ENCODE results near the gene GMDS. TPM values are rescaled to one million over a fixed set of nuclear protein-coding genes. Genes with fewer than 3 reads are reported as not detected.

GMDS gene
- total and polyA plus RNA-seq, 2 of the 13 experiments (the other 11 are each of a cell fraction or from before 2014, with no cell fraction given) = 64.4 to 112 TPM

DNA sequence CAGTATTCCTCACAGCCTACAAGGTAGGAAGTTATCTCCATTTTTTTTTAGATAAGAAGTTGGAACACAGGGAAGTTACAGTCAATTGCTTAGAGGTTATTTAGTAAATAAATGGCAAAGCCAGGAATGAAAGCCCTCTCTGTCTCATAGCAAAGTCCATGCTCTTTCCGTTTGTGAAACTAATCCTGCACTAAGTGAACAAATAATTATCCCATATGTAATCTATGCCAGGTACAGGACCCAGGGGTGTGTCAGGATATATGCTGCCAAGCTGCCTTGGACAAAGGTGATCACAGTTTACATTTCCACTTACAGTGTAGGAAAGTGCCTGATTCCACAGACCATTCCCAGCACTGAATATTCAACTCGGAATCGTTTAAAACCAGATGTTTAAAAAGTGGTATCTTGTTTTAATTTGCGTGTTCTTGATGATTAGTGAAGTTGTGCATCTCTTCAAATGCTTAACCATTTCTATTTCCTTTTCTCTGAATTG lies 13.6 kb upstream of the GMDS start (continued):
- TF ChIP-seq ZNF34 (CRISPR knock-in tag; IDR thresholded peaks at IDR 0.05; ENCODE audit: borderline replicate concordance) (no peak), RFX1 (IDR thresholded peaks at IDR 0.05) (no peak), ZNF3 (CRISPR knock-in tag; IDR thresholded peaks at IDR 0.05) (no peak), NFATC3 (CRISPR knock-in tag; IDR thresholded peaks at IDR 0.05) (no peak), NFE2 (CRISPR knock-in tag; IDR thresholded peaks at IDR 0.05) (no peak), ZNF432 (CRISPR knock-in tag; IDR thresholded peaks at IDR 0.05; ENCODE audit: borderline replicate concordance) (no peak), MAF1 (CRISPR knock-in tag; IDR thresholded peaks at IDR 0.05; ENCODE audit: borderline replicate concordance) (no peak), KDM5A (IDR thresholded peaks at IDR 0.05; ENCODE audit: borderline replicate concordance, low read length) (no peak), KDM1A (CRISPR knock-in tag; IDR thresholded peaks at IDR 0.05) (no peak), ZNF589 (CRISPR knock-in tag; conservative IDR thresholded peaks at IDR 0.05) (no peak), ZNF484 (CRISPR knock-in tag; IDR thresholded peaks at IDR 0.05; ENCODE audit: borderline replicate concordance, low read depth) (no peak), ZMYM4 (CRISPR knock-in tag; IDR thresholded peaks at IDR 0.05) (peak; percentile 77), STAG1 (CRISPR knock-in tag; IDR thresholded peaks at IDR 0.05) (peak; percentile 30; the same call in 1 of the 2 replicates), ZNF878 (CRISPR knock-in tag; IDR thresholded peaks at IDR 0.05) (peak; percentile 79; the same call in 1 of the 2 replicates), ZNF724P (CRISPR knock-in tag; IDR thresholded peaks at IDR 0.05; ENCODE audit: borderline replicate concordance) (no peak), TEAD2 (CRISPR knock-in tag; IDR thresholded peaks at IDR 0.05) (no peak), NBN (conservative IDR thresholded peaks at IDR 0.05) (no peak), HNRNPL (IDR thresholded peaks at IDR 0.05; ENCODE audit: low read depth, low read length) (peak; percentile 74; the same call in 1 of the 2 replicates), CHD4 (IDR thresholded peaks at IDR 0.05; ENCODE audit: borderline replicate concordance, low read length) (no peak), HIVEP1 (CRISPR knock-in tag; IDR thresholded peaks at IDR 0.05) (no peak), ZNF207 (IDR thresholded peaks at IDR 0.05; ENCODE audit: borderline replicate concordance) (no peak), CBX1 (IDR thresholded peaks at IDR 0.05; ENCODE audit: low read depth) (no peak)
- TF ChIP-seq, protein P1, sequence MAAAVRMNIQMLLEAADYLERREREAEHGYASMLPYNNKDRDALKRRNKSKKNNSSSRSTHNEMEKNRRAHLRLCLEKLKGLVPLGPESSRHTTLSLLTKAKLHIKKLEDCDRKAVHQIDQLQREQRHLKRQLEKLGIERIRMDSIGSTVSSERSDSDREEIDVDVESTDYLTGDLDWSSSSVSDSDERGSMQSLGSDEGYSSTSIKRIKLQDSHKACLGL (CRISPR knock-in tag; IDR thresholded peaks at IDR 0.05) = no peak
- TF ChIP-seq, protein P2, sequence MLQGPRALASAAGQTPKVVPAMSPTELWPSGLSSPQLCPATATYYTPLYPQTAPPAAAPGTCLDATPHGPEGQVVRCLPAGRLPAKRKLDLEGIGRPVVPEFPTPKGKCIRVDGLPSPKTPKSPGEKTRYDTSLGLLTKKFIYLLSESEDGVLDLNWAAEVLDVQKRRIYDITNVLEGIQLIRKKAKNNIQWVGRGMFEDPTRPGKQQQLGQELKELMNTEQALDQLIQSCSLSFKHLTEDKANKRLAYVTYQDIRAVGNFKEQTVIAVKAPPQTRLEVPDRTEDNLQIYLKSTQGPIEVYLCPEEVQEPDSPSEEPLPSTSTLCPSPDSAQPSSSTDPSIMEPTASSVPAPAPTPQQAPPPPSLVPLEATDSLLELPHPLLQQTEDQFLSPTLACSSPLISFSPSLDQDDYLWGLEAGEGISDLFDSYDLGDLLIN (CRISPR knock-in tag; IDR thresholded peaks at IDR 0.05; ENCODE audit: borderline replicate concordance) = no peak
- TF ChIP-seq, protein P3, sequence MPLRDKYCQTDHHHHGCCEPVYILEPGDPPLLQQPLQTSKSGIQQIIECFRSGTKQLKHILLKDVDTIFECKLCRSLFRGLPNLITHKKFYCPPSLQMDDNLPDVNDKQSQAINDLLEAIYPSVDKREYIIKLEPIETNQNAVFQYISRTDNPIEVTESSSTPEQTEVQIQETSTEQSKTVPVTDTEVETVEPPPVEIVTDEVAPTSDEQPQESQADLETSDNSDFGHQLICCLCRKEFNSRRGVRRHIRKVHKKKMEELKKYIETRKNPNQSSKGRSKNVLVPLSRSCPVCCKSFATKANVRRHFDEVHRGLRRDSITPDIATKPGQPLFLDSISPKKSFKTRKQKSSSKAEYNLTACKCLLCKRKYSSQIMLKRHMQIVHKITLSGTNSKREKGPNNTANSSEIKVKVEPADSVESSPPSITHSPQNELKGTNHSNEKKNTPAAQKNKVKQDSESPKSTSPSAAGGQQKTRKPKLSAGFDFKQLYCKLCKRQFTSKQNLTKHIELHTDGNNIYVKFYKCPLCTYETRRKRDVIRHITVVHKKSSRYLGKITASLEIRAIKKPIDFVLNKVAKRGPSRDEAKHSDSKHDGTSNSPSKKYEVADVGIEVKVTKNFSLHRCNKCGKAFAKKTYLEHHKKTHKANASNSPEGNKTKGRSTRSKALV (CRISPR knock-in tag; IDR thresholded peaks at IDR 0.05) = no peak; the same call in 1 of the 2 replicates
- TF ChIP-seq, protein P4, sequence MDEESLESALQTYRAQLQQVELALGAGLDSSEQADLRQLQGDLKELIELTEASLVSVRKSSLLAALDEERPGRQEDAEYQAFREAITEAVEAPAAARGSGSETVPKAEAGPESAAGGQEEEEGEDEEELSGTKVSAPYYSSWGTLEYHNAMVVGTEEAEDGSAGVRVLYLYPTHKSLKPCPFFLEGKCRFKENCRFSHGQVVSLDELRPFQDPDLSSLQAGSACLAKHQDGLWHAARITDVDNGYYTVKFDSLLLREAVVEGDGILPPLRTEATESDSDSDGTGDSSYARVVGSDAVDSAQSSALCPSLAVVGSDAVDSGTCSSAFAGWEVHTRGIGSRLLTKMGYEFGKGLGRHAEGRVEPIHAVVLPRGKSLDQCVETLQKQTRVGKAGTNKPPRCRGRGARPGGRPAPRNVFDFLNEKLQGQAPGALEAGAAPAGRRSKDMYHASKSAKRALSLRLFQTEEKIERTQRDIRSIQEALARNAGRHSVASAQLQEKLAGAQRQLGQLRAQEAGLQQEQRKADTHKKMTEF (CRISPR knock-in tag; IDR thresholded peaks at IDR 0.05) = peak; percentile 87; the same call in 1 of the 2 replicates
- TF ChIP-seq, protein P5, sequence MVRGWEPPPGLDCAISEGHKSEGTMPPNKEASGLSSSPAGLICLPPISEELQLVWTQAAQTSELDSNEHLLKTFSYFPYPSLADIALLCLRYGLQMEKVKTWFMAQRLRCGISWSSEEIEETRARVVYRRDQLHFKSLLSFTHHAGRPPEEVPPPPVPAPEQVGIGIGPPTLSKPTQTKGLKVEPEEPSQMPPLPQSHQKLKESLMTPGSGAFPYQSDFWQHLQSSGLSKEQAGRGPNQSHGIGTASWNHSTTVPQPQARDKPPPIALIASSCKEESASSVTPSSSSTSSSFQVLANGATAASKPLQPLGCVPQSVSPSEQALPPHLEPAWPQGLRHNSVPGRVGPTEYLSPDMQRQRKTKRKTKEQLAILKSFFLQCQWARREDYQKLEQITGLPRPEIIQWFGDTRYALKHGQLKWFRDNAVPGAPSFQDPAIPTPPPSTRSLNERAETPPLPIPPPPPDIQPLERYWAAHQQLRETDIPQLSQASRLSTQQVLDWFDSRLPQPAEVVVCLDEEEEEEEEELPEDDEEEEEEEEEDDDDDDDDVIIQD (CRISPR knock-in tag; IDR thresholded peaks at IDR 0.05; ENCODE audit: low read depth) = 0 out of 2 replicates have a peak, but pooled peaks have one; percentile 26
